Fibroblast of villous mesenchyme (primary cell): Measurements from ENCODE around the gene CHRNG. TPM values are rescaled to one million over a fixed set of nuclear protein-coding genes. Genes with fewer than 3 reads are reported as not detected.

ENCODE experiments used
- DNase-seq: peaks from one replicate; pipeline ENCODE4 v3.0.0-alpha.2; 2010; ENCODE audit warnings: low read depth
- H3K4me3 ChIP-seq: 2 replicates; pipeline ENCODE4 v1.5.1; 2011; ENCODE audit warnings: low read depth, mild to moderate bottlenecking, low read length
- CTCF ChIP-seq: IDR thresholded peaks from 2 replicates; pipeline ENCODE4 v1.5.1; 2012; ENCODE audit warnings: low read depth, mild to moderate bottlenecking, low read length; ENCODE audit not compliant: insufficient read depth
- total RNA-seq: library from RNA; depleted of rRNA; stranded (reverse); fragments of >200 nt; gene quantifications from 2 replicates; pipeline ENCODE4 v1.2.3, GENCODE V29; 2012

The CHRNG gene
- not detected in 2 replicates for total RNA-seq

GRCh38 chr2:232539298-232540231, at the start of gene CHRNG:
Gene CHRNG (plus strand): TSS chr2:232539692. CDS start chr2:232539748, 56 bp downstream.
- no peak for DNase-seq
- TF ChIP-seq CTCF = no peak
- H3K4me3 ChIP-seq = no peak within 1 kb of the TSS

- no peak overlapping the region for H3K4me3 ChIP-seq
- no peak for TF ChIP-seq CTCF
- DNase-seq = no peak
Measured at GRCh38 chr2:232490221-232491138, 49.0 kb upstream of the CHRNG start.

- H3K4me3 ChIP-seq = no peak overlapping the region
- no peak for DNase-seq
Measured at GRCh38 chr2:232491139-232491780, 48.2 kb upstream of the CHRNG start.

GRCh38 chr2:232492236-232492848, 47.1 kb upstream of the CHRNG start:
- H3K4me3 ChIP-seq = no peak overlapping the region
- TF ChIP-seq CTCF = no peak
- no peak for DNase-seq

More at GRCh38 chr2:232491139-232491780, 48.2 kb upstream of the CHRNG start:
- TF ChIP-seq CTCF = no peak

- no peak overlapping the region for H3K4me3 ChIP-seq
- no peak for TF ChIP-seq CTCF
- no peak for DNase-seq
Measured at GRCh38 chr2:232492963-232493700, 46.4 kb upstream of the CHRNG start.
